B cell (primary cell): Measurements from ENCODE around the gene HPGD. TPM values are rescaled to one million over a fixed set of nuclear protein-coding genes. Genes with fewer than 3 reads are reported as not detected.

Source experiments
- ATAC-seq: fragments of 200-7000 bp; cut with Tn5 transposase; one replicate; pipeline ENCODE4 v1.10.0; 2021; ENCODE audit warnings: low read depth, mild to moderate bottlenecking, moderate number of reproducible peaks, moderate library complexity
- CTCF ChIA-PET: fragments of 350-600 bp; sonication (Branson Sonifier 250); formaldehyde crosslinking; loops from one replicate; lab custom pipeline; 2021; ENCODE audit warnings: antibody characterized with exemption, inconsistent platforms; lab: Charles Lee
- POLR2A ChIA-PET: fragments of 350-600 bp; sonication (Branson Sonifier 250); formaldehyde crosslinking; loops from one replicate; lab custom pipeline; 2021; ENCODE audit warnings: antibody characterized with exemption; lab: Charles Lee
- DNase-seq: peaks from one replicate; pipeline ENCODE4 v3.0.0; 2013
- H2AFZ ChIP-seq: 2 replicates; pipeline ENCODE4 v1.6.1; 2012; ENCODE audit warnings: mild to moderate bottlenecking, low read depth, low read length; ENCODE audit not compliant: insufficient read depth, poor library complexity, severe bottlenecking
- H3K27ac ChIP-seq, 2 donors: 1 replicate in 1 of 2; 2 replicates in 1 of 2; pipeline ENCODE4 v1.5.1; 2012 to 2013; ENCODE audit warnings: low read length in 2 of 2, mild to moderate bottlenecking in 2 of 2, moderate library complexity in 1 of 2
- H3K27me3 ChIP-seq, 4 experiments: fragments of 200-600 bp in 1 of 4; sonication (generic) in 1 of 4; replicated peaks in 1 of 4; 1 replicate in 2 of 4; 2 replicates in 2 of 4; pipeline versions ENCODE4 v1.6.1 to v1.7.0; 2013 to 2016; ENCODE audit warnings: low read length in 3 of 4, mild to moderate bottlenecking in 2 of 4, mixed read lengths in 1 of 4, moderate library complexity in 1 of 4; ENCODE audit not compliant: insufficient read depth in 4 of 4, control insufficient read depth in 3 of 4; ENCODE audit errors: control extremely low read depth in 1 of 4
- H3K36me3 ChIP-seq, 2 experiments: replicated peaks in 1 of 2; 1 replicate in 1 of 2; 2 replicates in 1 of 2; pipeline versions ENCODE4 v1.6.1 to v1.7.1; 2013; ENCODE audit warnings: low read length in 1 of 2; ENCODE audit not compliant: insufficient read depth in 2 of 2, control insufficient read depth in 1 of 2; ENCODE audit errors: control extremely low read depth in 1 of 2, extremely low read depth in 1 of 2
- H3K4me1 ChIP-seq, 2 donors: fragments of 200-600 bp in 1 of 2; sonication (generic) in 1 of 2; 1 replicate in 1 of 2; 2 replicates in 1 of 2; pipeline versions ENCODE4 v1.5.1 to v1.6.1; 2013 to 2017; ENCODE audit warnings: low read length in 2 of 2; ENCODE audit not compliant: control insufficient read depth in 2 of 2, insufficient read depth in 2 of 2
- H3K4me2 ChIP-seq: replicated peaks from 2 replicates; pipeline ENCODE3; 2012; ENCODE audit warnings: mild to moderate bottlenecking, low read depth, low read length; ENCODE audit not compliant: poor library complexity, severe bottlenecking
- H3K4me3 ChIP-seq, 5 experiments: fragments of 200-600 bp in 1 of 5; sonication (generic) in 1 of 5; 1 replicate in 3 of 5; 2 replicates in 2 of 5; pipeline versions ENCODE4 v1.5.1 to v1.7.0; 2011 to 2016; ENCODE audit warnings: low read length in 4 of 5, mild to moderate bottlenecking in 4 of 5, low read depth in 2 of 5, control low read depth in 1 of 5, moderate library complexity in 1 of 5; ENCODE audit not compliant: insufficient read depth in 1 of 5; ENCODE audit errors: control extremely low read depth in 1 of 5, extremely low read depth in 1 of 5
- H3K79me2 ChIP-seq: fragments of 200-600 bp; sonication (generic); one replicate; pipeline ENCODE4 v1.6.0; 2016; ENCODE audit warnings: low read length; ENCODE audit not compliant: control insufficient read depth, insufficient read depth
- H3K9ac ChIP-seq: fragments of 200-600 bp; sonication (generic); 2 replicates; pipeline ENCODE4 v1.6.1; 2017; ENCODE audit warnings: mild to moderate bottlenecking, low read length, moderate library complexity
- H3K9me3 ChIP-seq, 3 donors: one replicate each; pipeline versions ENCODE4 v1.6.1 to v1.7.1; 2013; ENCODE audit warnings: low read length in 2 of 3; ENCODE audit not compliant: control insufficient read depth in 2 of 3, insufficient read depth in 1 of 3; ENCODE audit errors: control extremely low read depth in 1 of 3
- H4K20me1 ChIP-seq: 2 replicates; pipeline ENCODE4 v1.6.0; 2012; ENCODE audit warnings: mild to moderate bottlenecking, low read length; ENCODE audit not compliant: insufficient read depth, control insufficient read depth, poor library complexity, severe bottlenecking
- H3K27ac Mint-ChIP-seq: one replicate; pipeline ENCODE4 v1.8.0; 2021; ENCODE audit warnings: mixed read lengths
- H3K27me3 Mint-ChIP-seq: one replicate; pipeline ENCODE4 v1.8.0; 2021; ENCODE audit warnings: mixed read lengths
- H3K4me1 Mint-ChIP-seq: one replicate; pipeline ENCODE4 v1.8.0; 2021; ENCODE audit warnings: mixed read lengths
- H3K4me3 Mint-ChIP-seq: one replicate; pipeline ENCODE4 v1.8.0; 2021; ENCODE audit warnings: mixed read lengths
- H3K9me3 Mint-ChIP-seq: one replicate; pipeline ENCODE4 v1.8.0; 2022; ENCODE audit warnings: mixed read lengths; ENCODE audit not compliant: insufficient read depth
- EZH2 ChIP-seq: IDR thresholded peaks from 2 replicates; pipeline ENCODE4 v1.6.1; 2012; ENCODE audit warnings: borderline replicate concordance, low read depth, mild to moderate bottlenecking, moderate library complexity, low read length; ENCODE audit not compliant: insufficient read depth, poor library complexity, severe bottlenecking
- WGBS: methylation state at CpG from one replicate; pipeline ENCODE4 v1.1.5; 2013; ENCODE audit warnings: missing lambda C conversion rate; ENCODE audit not compliant: insufficient coverage; 5-methylcytosine and 5-hydroxymethylcytosine counted together
- intact Hi-C: fragments of 100-400 bp; cut with micrococcal nuclease; formaldehyde crosslinking; loops from one replicate; pipeline ENCODE4 v1.10.0; 2022
- polyA plus RNA-seq: library from polyadenylated mRNA; depleted of rRNA; stranded (reverse); fragments of >200 nt; gene quantifications from 2 replicates; pipeline ENCODE4 v1.2.3, GENCODE V29; 2012
- total RNA-seq, 2 donors: library from RNA; stranded (reverse); fragments of 120-200 nt in 1 of 2; gene quantifications; 1 replicate in 1 of 2; 2 replicates in 1 of 2; pipeline versions ENCODE4 v1.2.3 to v1.2.4, GENCODE V29; 2013 to 2022
- TF ChIP-seq, protein P1 (sequence below): fragments of 200-600 bp; IDR thresholded peaks from one replicate; pipeline ENCODE4 v1.8.0; 2022; ENCODE audit warnings: antibody characterized with exemption, mild to moderate bottlenecking

The HPGD gene
- total and polyA plus RNA-seq, 2 donors (not counting 1 experiment from before 2014, with no cell fraction given), result 0.67 TPM; not detected in 1

DNA sequence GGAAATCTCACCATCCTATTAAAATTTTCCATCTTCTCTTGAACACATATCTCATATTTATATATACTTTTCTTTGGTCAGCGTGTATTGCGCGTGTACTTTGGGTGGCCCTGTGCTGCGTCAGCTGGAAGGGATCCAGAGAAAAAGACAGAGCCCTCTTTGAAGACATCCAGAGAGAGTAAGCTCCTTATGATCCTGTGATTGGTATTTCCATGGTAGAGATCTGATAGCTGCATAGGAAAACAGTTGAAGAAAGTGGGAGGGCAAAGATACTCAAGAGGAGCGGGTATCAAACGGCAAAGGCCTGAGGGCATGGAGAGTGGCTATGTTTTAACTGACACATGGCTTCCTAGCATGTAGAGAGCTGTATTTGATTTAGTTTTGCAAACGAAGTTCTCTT lies 4.4 kb upstream of the HPGD start:
- Histone ChIP-seq H3K36me3 (no peaks in the 10 kb centered on the region), H3K9ac (no peak overlapping the region), H4K20me1 (no peaks in the 10 kb centered on the region), H3K79me2 (no peaks in the 10 kb centered on the region), H3K4me2 (no peak overlapping the region), H2AFZ (no peak overlapping the region), H3K4me1 (peaks cover 11 to 13% of the 10 kb centered on the region in 2 donors), H3K27me3 (peaks cover 0 to 16% (median 12%) of the 10 kb centered on the region in 4 experiments), H3K27ac (no peak overlapping the region), H3K4me3 (no peak overlapping the region), H3K9me3 (peaks cover 0 to 1% (median 0%) of the 10 kb centered on the region in 3 donors)
- no peak overlapping the region for H3K4me3 Mint-ChIP-seq
- CTCF ChIA-PET, result no interaction called here
- H3K27me3 Mint-ChIP-seq, result peaks cover 40% of the 10 kb centered on the region
- H3K9me3 Mint-ChIP-seq, result no peaks in the 10 kb centered on the region
- no peak for DNase-seq
- TF ChIP-seq, protein P1, sequence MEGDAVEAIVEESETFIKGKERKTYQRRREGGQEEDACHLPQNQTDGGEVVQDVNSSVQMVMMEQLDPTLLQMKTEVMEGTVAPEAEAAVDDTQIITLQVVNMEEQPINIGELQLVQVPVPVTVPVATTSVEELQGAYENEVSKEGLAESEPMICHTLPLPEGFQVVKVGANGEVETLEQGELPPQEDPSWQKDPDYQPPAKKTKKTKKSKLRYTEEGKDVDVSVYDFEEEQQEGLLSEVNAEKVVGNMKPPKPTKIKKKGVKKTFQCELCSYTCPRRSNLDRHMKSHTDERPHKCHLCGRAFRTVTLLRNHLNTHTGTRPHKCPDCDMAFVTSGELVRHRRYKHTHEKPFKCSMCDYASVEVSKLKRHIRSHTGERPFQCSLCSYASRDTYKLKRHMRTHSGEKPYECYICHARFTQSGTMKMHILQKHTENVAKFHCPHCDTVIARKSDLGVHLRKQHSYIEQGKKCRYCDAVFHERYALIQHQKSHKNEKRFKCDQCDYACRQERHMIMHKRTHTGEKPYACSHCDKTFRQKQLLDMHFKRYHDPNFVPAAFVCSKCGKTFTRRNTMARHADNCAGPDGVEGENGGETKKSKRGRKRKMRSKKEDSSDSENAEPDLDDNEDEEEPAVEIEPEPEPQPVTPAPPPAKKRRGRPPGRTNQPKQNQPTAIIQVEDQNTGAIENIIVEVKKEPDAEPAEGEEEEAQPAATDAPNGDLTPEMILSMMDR, result no peak
- no peak for TF ChIP-seq EZH2
- H3K4me1 Mint-ChIP-seq, result peaks cover 19% of the 10 kb centered on the region
- intact Hi-C loops, result no loop called here
- H3K27ac Mint-ChIP-seq, result no peak overlapping the region
- POLR2A ChIA-PET, result no interaction called here
- WGBS, result 100% methylated on average over 5 of the region's 7 CpGs
- no peak for ATAC-seq

DNA sequence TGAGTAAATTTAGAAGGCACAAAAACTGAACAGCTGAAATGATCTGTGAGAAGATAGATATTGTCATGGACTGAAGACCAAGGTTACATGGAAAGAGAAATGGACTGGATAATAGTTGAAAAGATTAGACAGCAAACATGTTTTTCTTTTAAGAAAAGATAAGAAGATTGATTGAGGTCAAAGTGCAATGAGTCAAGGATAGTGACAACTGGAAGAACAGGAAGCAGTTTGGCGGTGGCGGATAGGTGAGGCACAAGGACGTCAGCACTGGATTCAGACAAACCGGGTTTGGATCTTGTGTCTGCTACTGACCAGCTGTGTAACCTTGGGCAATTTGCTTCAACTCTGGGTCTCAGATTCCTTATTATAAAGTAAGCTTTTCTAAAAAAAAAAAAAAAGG lies 2.0 kb upstream of the HPGD start:
- intact Hi-C loops, result no loop called here

More for the DNA sequence above, 2.0 kb upstream of the HPGD start:
- Histone ChIP-seq H3K4me2 (no peak overlapping the region), H3K4me1 (peaks cover 13 to 16% of the 10 kb centered on the region in 2 donors), H3K9me3 (peaks cover 0 to 1% (median 0%) of the 10 kb centered on the region in 3 donors), H3K79me2 (no peaks in the 10 kb centered on the region), H3K36me3 (no peaks in the 10 kb centered on the region), H3K4me3 (no peak overlapping the region), H4K20me1 (no peaks in the 10 kb centered on the region), H3K27me3 (peaks cover 0 to 18% (median 14%) of the 10 kb centered on the region in 4 experiments), H3K9ac (no peak overlapping the region), H2AFZ (no peak overlapping the region), H3K27ac (no peak overlapping the region)
- no peak for ATAC-seq
- TF ChIP-seq EZH2, result no peak
- TF ChIP-seq, protein P1, result no peak
- no peak overlapping the region for H3K4me3 Mint-ChIP-seq
- no peak for DNase-seq
- ChIA-PET POLR2A (no interaction called here), CTCF (no interaction called here)
- WGBS, result 90% methylated on average over 2 of the region's 4 CpGs
- peaks cover 12% of the 10 kb centered on the region for H3K4me1 Mint-ChIP-seq
- peaks cover 40% of the 10 kb centered on the region for H3K27me3 Mint-ChIP-seq
- H3K27ac Mint-ChIP-seq, result no peak overlapping the region
- H3K9me3 Mint-ChIP-seq, result no peaks in the 10 kb centered on the region
